OCI-LY3 (cell line): ENCODE measurements around the gene SNX6.
"Not testable (repeated sequence)": the region's sequence is repeated elsewhere in the genome, so short reads cannot be mapped to it uniquely, and the experiment has no call there.

Source experiments
- H2AFZ ChIP-seq: fragments of 200-600, 300-600 bp; shearing (Covaris generic); 2 replicates; pipeline ENCODE4 v1.6.0; 2014; ENCODE audit warnings: antibody characterized with exemption, low read depth, low read length
- H3K27ac ChIP-seq: fragments of 200-600, 300-600 bp; sonication (generic); 2 replicates; pipeline ENCODE4 v1.5.1; 2014; ENCODE audit warnings: mild to moderate bottlenecking, low read length, moderate library complexity, mixed read lengths
- H3K27me3 ChIP-seq: fragments of 200-600, 300-600 bp; sonication (generic); 2 replicates; pipeline ENCODE4 v1.6.1; 2014; ENCODE audit warnings: low read depth, low read length, mixed read lengths
- H3K36me3 ChIP-seq: fragments of 200-600, 300-600 bp; sonication (generic); replicated peaks from 2 replicates; pipeline ENCODE3; 2014; ENCODE audit warnings: low read depth, low read length, mixed read lengths
- H3K4me1 ChIP-seq: fragments of 300-600, 200-600 bp; sonication (generic); 2 replicates; pipeline ENCODE4 v1.6.1; 2014; ENCODE audit warnings: low read length, mixed read lengths
- H3K4me2 ChIP-seq: fragments of 200-600, 300-600 bp; sonication (generic); 2 replicates; pipeline ENCODE4 v1.6.1; 2014; ENCODE audit warnings: low read length, mixed read lengths
- H3K4me3 ChIP-seq: fragments of 300-600, 200-600 bp; sonication (generic); 2 replicates; pipeline ENCODE4 v1.5.1; 2014; ENCODE audit warnings: antibody characterized with exemption, mild to moderate bottlenecking, low read length, moderate library complexity
- H3K79me2 ChIP-seq: fragments of 300-600, 200-600 bp; shearing (Covaris generic); 2 replicates; pipeline ENCODE4 v1.6.1; 2014; ENCODE audit warnings: mild to moderate bottlenecking, low read length, mixed read lengths
- H3K9ac ChIP-seq: fragments of 300-600, 200-600 bp; shearing (Covaris generic); 2 replicates; pipeline ENCODE4 v1.6.0; 2014; ENCODE audit warnings: mild to moderate bottlenecking, low read length, moderate library complexity
- H3K9me3 ChIP-seq: fragments of 200-600, 300-600 bp; shearing (Covaris generic); 2 replicates; pipeline ENCODE4 v1.6.1; 2014; ENCODE audit warnings: low read length, mixed read lengths; ENCODE audit not compliant: insufficient read depth
- H4K20me1 ChIP-seq: fragments of 200-600, 300-600 bp; sonication (generic); 2 replicates; pipeline ENCODE4 v1.6.1; 2016; ENCODE audit warnings: low read length, mixed read lengths; ENCODE audit not compliant: insufficient read depth
- EZH2phosphoT487 ChIP-seq: fragments of 200-600 bp; shearing (Covaris generic); IDR thresholded peaks from 2 replicates; pipeline ENCODE4 v1.6.1; 2018; ENCODE audit warnings: antibody characterized with exemption, mixed run types, low read depth
- TF ChIP-seq, protein P1 (sequence below): fragments of 200-600, 300-600 bp; sonication (generic); IDR thresholded peaks from 2 replicates; pipeline ENCODE4 v1.5.1; 2014; ENCODE audit warnings: antibody characterized with exemption, low read length, low read depth

Gene SNX6

DNA sequence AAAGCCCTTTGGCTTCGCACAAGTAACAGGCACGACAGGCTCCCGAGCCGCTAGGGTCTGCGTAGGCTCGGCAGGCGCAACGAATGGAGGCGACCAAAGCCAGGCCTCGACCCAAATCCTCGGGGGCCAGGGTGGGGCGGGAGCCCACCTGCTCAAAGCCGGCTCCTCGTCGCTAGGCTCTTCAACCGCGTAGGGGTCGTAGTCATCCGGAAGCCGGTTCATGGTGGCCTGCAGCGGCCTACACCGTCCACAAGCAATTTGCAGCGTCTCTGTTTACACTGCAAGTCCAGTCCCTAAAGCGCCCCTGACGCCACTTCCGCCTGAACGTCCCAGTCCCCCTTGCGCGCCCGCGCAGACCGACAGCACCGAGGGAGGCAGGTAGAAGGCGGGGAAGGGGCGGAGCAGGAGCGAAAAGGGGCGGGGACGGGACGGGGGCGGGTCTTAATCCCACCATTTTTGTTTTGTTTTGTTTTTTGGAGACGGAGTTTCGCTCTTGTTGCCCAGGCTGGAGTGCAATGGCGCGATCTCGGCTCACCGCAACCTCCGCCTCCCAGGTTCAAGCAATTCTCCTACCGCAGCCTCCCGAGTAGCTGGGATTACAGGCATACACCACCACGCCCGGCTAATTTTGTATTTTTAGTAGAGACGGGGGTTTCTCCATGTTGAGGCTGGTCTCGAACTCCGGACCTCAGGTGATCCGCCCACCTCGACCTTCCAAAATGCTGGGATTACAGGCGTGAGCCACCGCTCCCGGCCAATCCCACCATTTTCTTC is 90.4 kb downstream of the SNX6 start, which contains the start of gene EAPP:
TSS of gene EAPP (minus strand) at position 295 of the 774 bp plus-strand sequence. CDS start at position 222, 73 bp downstream.
- H3K79me2 ChIP-seq, result peaks cover 30% of the 10 kb centered on the region
- H2AFZ ChIP-seq, result peak within 1 kb of the TSS; percentile 81
- peaks cover 10% of the 10 kb centered on the region for H3K4me1 ChIP-seq
- H3K27ac ChIP-seq, result peak within 1 kb of the TSS; percentile 49
- TF ChIP-seq, protein P1, sequence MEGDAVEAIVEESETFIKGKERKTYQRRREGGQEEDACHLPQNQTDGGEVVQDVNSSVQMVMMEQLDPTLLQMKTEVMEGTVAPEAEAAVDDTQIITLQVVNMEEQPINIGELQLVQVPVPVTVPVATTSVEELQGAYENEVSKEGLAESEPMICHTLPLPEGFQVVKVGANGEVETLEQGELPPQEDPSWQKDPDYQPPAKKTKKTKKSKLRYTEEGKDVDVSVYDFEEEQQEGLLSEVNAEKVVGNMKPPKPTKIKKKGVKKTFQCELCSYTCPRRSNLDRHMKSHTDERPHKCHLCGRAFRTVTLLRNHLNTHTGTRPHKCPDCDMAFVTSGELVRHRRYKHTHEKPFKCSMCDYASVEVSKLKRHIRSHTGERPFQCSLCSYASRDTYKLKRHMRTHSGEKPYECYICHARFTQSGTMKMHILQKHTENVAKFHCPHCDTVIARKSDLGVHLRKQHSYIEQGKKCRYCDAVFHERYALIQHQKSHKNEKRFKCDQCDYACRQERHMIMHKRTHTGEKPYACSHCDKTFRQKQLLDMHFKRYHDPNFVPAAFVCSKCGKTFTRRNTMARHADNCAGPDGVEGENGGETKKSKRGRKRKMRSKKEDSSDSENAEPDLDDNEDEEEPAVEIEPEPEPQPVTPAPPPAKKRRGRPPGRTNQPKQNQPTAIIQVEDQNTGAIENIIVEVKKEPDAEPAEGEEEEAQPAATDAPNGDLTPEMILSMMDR, result no peak
- TF ChIP-seq EZH2phosphoT487, result no peak
- peak within 1 kb of the TSS; percentile 81 for H3K4me2 ChIP-seq
- peaks cover 7% of the 10 kb centered on the region for H3K36me3 ChIP-seq
- H3K9me3 ChIP-seq, result no peaks in the 10 kb centered on the region
- H4K20me1 ChIP-seq, result no peaks in the 10 kb centered on the region
- peak within 1 kb of the TSS; percentile 98 for H3K4me3 ChIP-seq
- H3K9ac ChIP-seq, result peak within 1 kb of the TSS; percentile 84
- H3K27me3 ChIP-seq, result no peaks in the 10 kb centered on the region

DNA sequence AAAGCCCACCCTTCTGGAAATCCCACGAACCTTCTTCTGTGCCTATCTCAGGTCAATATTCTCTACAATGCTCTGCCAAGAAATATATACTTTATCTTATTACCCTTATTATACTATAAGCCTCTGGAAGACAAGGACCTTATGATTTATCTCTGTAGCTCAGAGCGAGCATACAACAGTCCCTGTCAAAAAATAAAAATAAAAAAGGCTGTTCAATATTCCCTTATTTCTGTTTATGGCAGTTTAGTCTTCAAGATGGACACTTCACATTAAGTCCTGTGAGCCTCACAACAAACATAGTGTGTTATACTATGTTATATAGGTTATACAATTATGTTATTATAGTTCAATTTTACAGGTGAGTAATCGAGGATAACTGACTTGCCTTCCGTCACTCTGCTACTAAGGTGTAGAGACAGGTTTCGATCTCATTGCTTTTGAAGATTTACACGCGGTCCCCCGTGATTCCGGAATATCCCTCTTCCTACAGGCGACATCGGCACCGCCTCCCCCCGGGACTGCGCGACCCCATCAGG is 91.0 kb downstream of the SNX6 start:
- peaks cover 30% of the 10 kb centered on the region for H3K79me2 ChIP-seq
- TF ChIP-seq EZH2phosphoT487, result no peak
- TF ChIP-seq, protein P1, result no peak
- H3K4me3 ChIP-seq, result peak overlapping the region; percentile 98
- peaks cover 12% of the 10 kb centered on the region for H3K36me3 ChIP-seq
- no peaks in the 10 kb centered on the region for H4K20me1 ChIP-seq
- H3K27me3 ChIP-seq, result no peaks in the 10 kb centered on the region
- H3K9me3 ChIP-seq, result no peaks in the 10 kb centered on the region
- peak overlapping the region; percentile 49 for H3K27ac ChIP-seq
- H3K9ac ChIP-seq, result peak overlapping the region; percentile 84
- peak overlapping the region; percentile 81 for H3K4me2 ChIP-seq
- H2AFZ ChIP-seq, result peak overlapping the region; percentile 81
- peaks cover 10% of the 10 kb centered on the region for H3K4me1 ChIP-seq

DNA sequence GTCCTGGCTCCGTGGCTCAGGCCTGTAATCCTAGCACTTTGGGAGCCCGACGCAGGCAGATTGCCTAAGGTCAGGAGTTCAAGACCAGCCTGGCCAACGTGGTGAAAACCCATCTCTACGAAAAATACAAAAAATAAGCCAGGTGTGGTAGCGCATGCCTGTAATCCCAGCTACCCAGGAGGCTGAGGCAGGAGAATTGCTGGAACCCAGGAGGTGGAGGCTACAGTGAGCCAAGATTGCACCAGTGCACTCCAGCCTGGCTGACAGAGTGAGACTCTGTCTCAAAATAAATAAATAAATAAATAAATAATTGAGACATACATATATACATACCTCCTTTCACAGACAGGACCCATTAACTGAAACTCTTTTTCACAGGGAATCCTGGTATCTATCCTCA is 91.9 kb downstream of the SNX6 start:
- not testable (repeated sequence) for H3K9me3 ChIP-seq, H3K27me3 ChIP-seq, H3K27ac ChIP-seq, H3K4me1 ChIP-seq, H2AFZ ChIP-seq, H4K20me1 ChIP-seq, H3K4me3 ChIP-seq, H3K9ac ChIP-seq
- H3K36me3 ChIP-seq, result peaks cover 20% of the 10 kb centered on the region
- peaks cover 30% of the 10 kb centered on the region for H3K79me2 ChIP-seq
- H3K4me2 ChIP-seq, result peak overlapping the region; percentile 81

DNA sequence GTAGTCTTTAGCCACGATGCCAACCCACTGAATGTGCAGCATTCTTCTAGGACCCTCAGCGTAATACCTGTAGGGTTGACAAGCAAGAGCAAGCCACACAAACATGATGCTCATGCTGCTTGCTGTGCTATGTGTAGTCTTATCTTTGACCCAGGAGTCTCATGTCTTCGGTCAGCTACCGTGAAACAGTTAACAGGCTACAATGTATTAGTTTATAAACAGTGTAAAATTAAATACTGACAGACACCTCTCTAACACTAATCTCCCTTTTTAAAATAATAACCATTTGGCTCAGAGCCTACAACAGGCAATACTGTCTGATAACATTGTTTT is 92.3 kb downstream of the SNX6 start:
- H3K4me1 ChIP-seq, result peaks cover 10% of the 10 kb centered on the region
- H3K9me3 ChIP-seq, result no peaks in the 10 kb centered on the region
- H3K4me3 ChIP-seq, result no peak overlapping the region
- H3K4me2 ChIP-seq, result no peak overlapping the region
- peaks cover 30% of the 10 kb centered on the region for H3K79me2 ChIP-seq
- no peaks in the 10 kb centered on the region for H4K20me1 ChIP-seq
- no peak overlapping the region for H3K9ac ChIP-seq
- no peaks in the 10 kb centered on the region for H3K27me3 ChIP-seq
- no peak overlapping the region for H3K27ac ChIP-seq
- peaks cover 20% of the 10 kb centered on the region for H3K36me3 ChIP-seq
- no peak for TF ChIP-seq EZH2phosphoT487
- TF ChIP-seq, protein P1, result no peak
- H2AFZ ChIP-seq, result no peak overlapping the region
